CD4-positive, alpha-beta T cell treated with Interleukin-21 for 1 hour (primary cell): ENCODE results near the gene CCR5AS.
A peak's percentile ranks its signal among the peaks of the same experiment; 100 is the strongest.
"Not testable (repeated sequence)": the region's sequence is repeated elsewhere in the genome, so short reads cannot be mapped to it uniquely, and the experiment has no call there.

Source experiments
- DNase-seq: peaks from one replicate; pipeline ENCODE4 v3.0.0-alpha.2; 2020

Gene CCR5AS

GRCh38 chr3:46401579-46401978, 5.3 kb downstream of the CCR5AS start:
- DNase-seq = no peak

- no peak for DNase-seq
Measured at GRCh38 chr3:46400846-46401245, 6.0 kb downstream of the CCR5AS start.

GRCh38 chr3:46400000-46400734, 6.7 kb downstream of the CCR5AS start:
- no peak for DNase-seq

- no peak for DNase-seq
Measured at GRCh38 chr3:46399557-46399956, 7.3 kb downstream of the CCR5AS start.

GRCh38 chr3:46399098-46399497, 7.8 kb downstream of the CCR5AS start:
- DNase-seq = no peak

GRCh38 chr3:46398186-46398955, 8.5 kb downstream of the CCR5AS start:
- no peak for DNase-seq

GRCh38 chr3:46397111-46397510, 9.8 kb downstream of the CCR5AS start:
- no peak for DNase-seq

- no peak for DNase-seq
Measured at GRCh38 chr3:46395766-46396530, 10.9 kb downstream of the CCR5AS start.

- no peak for DNase-seq
Measured at GRCh38 chr3:46395210-46395661, 11.6 kb downstream of the CCR5AS start.

- no peak for DNase-seq
Measured at GRCh38 chr3:46393554-46394434, 13.1 kb downstream of the CCR5AS start.

- DNase-seq = no peak
Measured at GRCh38 chr3:46393011-46393410, 13.9 kb downstream of the CCR5AS start.

- DNase-seq = not testable (repeated sequence)
Measured at GRCh38 chr3:46391526-46391925, 15.3 kb downstream of the CCR5AS start.

- no peak for DNase-seq
Measured at GRCh38 chr3:46389306-46389705, 17.6 kb downstream of the CCR5AS start.

GRCh38 chr3:46388847-46389246, 18.0 kb downstream of the CCR5AS start:
- not testable (repeated sequence) for DNase-seq

GRCh38 chr3:46386205-46386604, 20.7 kb downstream of the CCR5AS start:
- no peak for DNase-seq

GRCh38 chr3:46383951-46384330, 22.9 kb downstream of the CCR5AS start:
- DNase-seq = no peak

GRCh38 chr3:46383211-46383950, 23.5 kb downstream of the CCR5AS start:
- no peak for DNase-seq

- no peak for DNase-seq
Measured at GRCh38 chr3:46381625-46382024, 25.2 kb downstream of the CCR5AS start.

- no peak for DNase-seq
Measured at GRCh38 chr3:46380471-46381221, 26.2 kb downstream of the CCR5AS start.

- DNase-seq = peak; percentile 70
Measured at GRCh38 chr3:46378426-46378942, 28.4 kb downstream of the CCR5AS start.

GRCh38 chr3:46375814-46376213, 31.1 kb downstream of the CCR5AS start:
- no peak for DNase-seq
